Endothelial cell (in vitro differentiated cells): ENCODE measurements around the gene PDE6B. TPM values are rescaled to one million over a fixed set of nuclear protein-coding genes. Genes with fewer than 3 reads are reported as not detected.

Experiments used
- DNase-seq: peaks from one replicate; pipeline ENCODE4 v3.0.0; 2021; ENCODE audit warnings: low spot score
- H3K27ac Mint-ChIP-seq: one replicate; pipeline ENCODE4 v1.8.0; 2021; ENCODE audit warnings: mixed read lengths, inconsistent platforms; ENCODE audit not compliant: unreplicated experiment
- H3K27me3 Mint-ChIP-seq: one replicate; pipeline ENCODE4 v1.8.0; 2021; ENCODE audit warnings: mild to moderate bottlenecking, moderate library complexity, mixed read lengths, inconsistent platforms; ENCODE audit not compliant: unreplicated experiment
- H3K36me3 Mint-ChIP-seq: one replicate; pipeline ENCODE4 v1.8.0; 2021; ENCODE audit warnings: mild to moderate bottlenecking, low read depth, mixed read lengths, inconsistent platforms; ENCODE audit not compliant: unreplicated experiment
- H3K4me1 Mint-ChIP-seq: one replicate; pipeline ENCODE4 v1.8.0; 2021; ENCODE audit warnings: mild to moderate bottlenecking, mixed read lengths, inconsistent platforms; ENCODE audit not compliant: unreplicated experiment
- H3K4me3 Mint-ChIP-seq: one replicate; pipeline ENCODE4 v1.8.0; 2021; ENCODE audit warnings: mild to moderate bottlenecking, mixed read lengths, inconsistent platforms; ENCODE audit not compliant: unreplicated experiment
- H3K9me3 Mint-ChIP-seq: one replicate; pipeline ENCODE4 v1.8.0; 2021; ENCODE audit warnings: mixed read lengths, inconsistent platforms; ENCODE audit not compliant: unreplicated experiment
- total RNA-seq: library from RNA; stranded (reverse); fragmentation: NEBNext Ultra II Directional; extraction: Animal tissue kit (Norgen Biotek cat#: 25700); gene quantifications from one replicate; pipeline ENCODE4 v1.2.1, GENCODE V29; 2021; ENCODE audit not compliant: unreplicated experiment
- TF ChIP-seq, protein P1 (sequence below): fragments of 200-600 bp; sonication (generic); IDR thresholded peaks from one replicate; pipeline ENCODE4 v1.5.0; 2021; ENCODE audit warnings: antibody characterized with exemption; ENCODE audit not compliant: unreplicated experiment

PDE6B gene
- total RNA-seq, 1 donor from 2014 or later, result 5.1 TPM

DNA sequence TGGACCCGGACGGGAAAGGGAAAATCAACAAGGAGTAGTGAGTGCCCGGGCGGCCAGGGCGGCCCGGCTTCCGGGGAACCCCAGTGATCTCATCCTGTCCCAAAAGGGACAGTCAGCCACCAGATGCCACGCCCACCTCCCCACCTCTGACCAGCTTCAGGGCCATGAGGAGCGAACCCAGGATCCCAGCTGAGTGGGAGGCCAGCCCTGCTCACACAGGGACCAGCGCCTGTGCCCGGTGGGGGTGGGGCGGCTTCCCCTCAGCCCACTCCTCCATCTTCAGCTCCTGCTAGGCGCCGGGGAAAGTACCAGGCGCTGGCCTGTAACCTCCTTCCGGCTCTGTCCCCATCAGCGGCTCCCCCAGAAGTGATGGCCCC, 55.2 kb downstream of the PDE6B start:
- no peaks in the 10 kb centered on the region for H3K9me3 Mint-ChIP-seq
- TF ChIP-seq, protein P1, sequence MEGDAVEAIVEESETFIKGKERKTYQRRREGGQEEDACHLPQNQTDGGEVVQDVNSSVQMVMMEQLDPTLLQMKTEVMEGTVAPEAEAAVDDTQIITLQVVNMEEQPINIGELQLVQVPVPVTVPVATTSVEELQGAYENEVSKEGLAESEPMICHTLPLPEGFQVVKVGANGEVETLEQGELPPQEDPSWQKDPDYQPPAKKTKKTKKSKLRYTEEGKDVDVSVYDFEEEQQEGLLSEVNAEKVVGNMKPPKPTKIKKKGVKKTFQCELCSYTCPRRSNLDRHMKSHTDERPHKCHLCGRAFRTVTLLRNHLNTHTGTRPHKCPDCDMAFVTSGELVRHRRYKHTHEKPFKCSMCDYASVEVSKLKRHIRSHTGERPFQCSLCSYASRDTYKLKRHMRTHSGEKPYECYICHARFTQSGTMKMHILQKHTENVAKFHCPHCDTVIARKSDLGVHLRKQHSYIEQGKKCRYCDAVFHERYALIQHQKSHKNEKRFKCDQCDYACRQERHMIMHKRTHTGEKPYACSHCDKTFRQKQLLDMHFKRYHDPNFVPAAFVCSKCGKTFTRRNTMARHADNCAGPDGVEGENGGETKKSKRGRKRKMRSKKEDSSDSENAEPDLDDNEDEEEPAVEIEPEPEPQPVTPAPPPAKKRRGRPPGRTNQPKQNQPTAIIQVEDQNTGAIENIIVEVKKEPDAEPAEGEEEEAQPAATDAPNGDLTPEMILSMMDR, result no peak
- H3K4me3 Mint-ChIP-seq, result no peak overlapping the region
- no peak for DNase-seq
- H3K4me1 Mint-ChIP-seq, result peaks cover 6% of the 10 kb centered on the region
- H3K27ac Mint-ChIP-seq, result peak overlapping the region; percentile 48
- peaks cover 21% of the 10 kb centered on the region for H3K27me3 Mint-ChIP-seq
- peaks cover 6% of the 10 kb centered on the region for H3K36me3 Mint-ChIP-seq

DNA sequence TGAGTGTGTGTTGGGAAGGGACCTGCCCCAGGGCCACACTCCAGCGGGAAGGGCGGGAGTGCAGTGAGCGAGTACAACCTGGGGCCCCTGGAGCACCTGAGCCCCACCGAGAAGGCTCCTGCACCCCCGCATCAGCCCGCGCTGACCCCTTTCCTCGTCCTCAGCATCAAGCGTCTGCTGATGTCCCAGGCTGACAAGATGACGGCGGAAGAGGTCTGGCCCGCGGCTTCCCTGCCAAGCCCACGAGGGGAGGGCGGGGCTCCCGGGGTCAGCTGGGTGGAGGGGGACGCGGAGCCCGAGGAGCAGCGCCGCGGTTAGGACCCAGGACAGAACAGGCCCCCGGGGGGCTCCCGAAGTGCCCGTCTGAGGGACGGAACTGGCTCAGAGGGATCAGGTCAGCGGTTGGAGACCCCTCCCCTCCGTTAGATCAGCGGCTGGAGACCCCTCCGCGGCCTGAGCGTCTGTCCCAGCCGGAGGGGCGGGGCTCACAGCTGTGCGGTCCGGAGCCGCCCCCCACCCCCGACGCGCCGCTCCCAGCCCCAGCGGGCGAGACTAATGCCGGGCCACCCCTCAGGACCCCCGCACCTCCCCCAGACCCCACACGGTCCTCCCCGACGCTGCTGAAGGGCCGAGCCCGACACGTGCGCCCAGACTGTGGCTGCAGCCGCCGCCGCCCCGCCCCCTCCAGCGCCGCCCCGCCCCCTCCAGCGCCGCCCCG, 55.7 kb downstream of the PDE6B start:
- DNase-seq, result peak; percentile 57
- H3K4me3 Mint-ChIP-seq, result no peak overlapping the region
- peaks cover 8% of the 10 kb centered on the region for H3K36me3 Mint-ChIP-seq
- peaks cover 19% of the 10 kb centered on the region for H3K27me3 Mint-ChIP-seq
- no peak overlapping the region for H3K27ac Mint-ChIP-seq
- H3K4me1 Mint-ChIP-seq, result peaks cover 6% of the 10 kb centered on the region
- TF ChIP-seq, protein P1, result no peak
- no peaks in the 10 kb centered on the region for H3K9me3 Mint-ChIP-seq

DNA sequence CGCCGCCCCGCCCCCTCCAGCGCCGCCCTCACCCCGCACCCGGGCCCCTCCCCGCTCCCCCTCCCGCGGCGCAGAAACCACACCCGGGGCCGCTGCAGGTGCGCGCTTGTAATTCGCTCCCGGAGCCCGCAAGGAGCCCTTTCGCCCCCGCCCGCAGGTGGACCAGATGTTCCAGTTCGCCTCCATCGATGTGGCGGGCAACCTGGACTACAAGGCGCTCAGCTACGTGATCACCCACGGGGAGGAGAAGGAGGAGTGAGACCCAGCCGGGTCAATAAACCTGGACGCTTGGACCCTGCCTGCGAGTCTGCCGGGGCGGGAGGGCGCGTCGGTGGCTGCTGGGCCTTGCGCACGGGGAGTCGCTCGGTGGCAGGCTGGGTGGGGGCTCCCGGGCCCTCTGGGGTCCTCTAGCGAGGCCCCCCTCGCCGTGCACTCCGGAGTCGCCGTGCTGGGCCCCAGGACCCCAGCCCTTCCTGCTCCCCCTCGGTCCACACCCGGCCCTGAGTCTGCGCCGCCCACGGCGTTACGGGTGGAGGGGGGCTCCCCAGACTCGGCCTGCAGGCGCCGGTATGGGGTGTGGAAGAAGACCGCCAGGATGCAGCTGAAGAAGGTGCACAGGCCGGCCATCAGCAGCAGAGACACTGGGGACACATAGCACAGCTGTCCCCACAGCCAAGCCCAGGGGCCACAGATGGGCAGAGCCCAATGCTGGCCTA, 56.5 kb downstream of the PDE6B start:
- H3K27me3 Mint-ChIP-seq, result peaks cover 18% of the 10 kb centered on the region
- peaks cover 8% of the 10 kb centered on the region for H3K36me3 Mint-ChIP-seq
- peaks cover 6% of the 10 kb centered on the region for H3K4me1 Mint-ChIP-seq
- TF ChIP-seq, protein P1, result no peak
- no peak overlapping the region for H3K4me3 Mint-ChIP-seq
- no peak for DNase-seq
- no peak overlapping the region for H3K27ac Mint-ChIP-seq
- H3K9me3 Mint-ChIP-seq, result no peaks in the 10 kb centered on the region

DNA sequence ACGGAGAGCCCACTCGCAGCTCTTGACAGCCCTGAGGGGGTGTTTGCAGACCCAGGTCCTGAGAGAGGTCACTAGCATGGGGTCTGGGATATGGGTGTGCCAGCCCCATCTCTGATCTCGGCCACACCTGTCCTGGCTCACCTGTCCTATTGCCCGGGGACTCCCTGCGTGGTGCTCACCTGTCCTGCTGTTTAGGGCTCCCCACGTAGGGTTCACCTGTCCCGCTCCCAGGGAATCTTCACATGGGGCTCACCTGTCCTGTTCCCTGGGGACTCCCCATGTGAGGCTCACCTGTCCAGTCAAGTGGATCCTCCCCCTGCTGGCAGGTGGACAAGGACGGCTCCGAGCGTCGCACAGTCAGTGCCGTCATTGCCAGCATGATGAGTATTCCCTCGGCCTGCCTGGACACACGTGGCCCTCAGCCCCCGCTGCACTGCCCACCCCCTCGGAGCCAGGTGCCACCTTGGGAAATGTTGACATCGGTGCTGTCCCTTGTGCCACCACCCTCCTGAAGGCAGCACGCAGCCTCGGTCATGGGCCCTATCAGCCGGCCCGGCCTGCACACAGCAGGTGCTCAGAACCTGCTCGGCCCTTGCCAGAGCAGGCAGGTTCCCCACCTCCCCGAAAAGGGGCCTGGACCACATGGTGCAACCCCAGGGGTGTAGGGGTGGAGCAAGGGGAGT, 57.3 kb downstream of the PDE6B start:
- H3K27me3 Mint-ChIP-seq, result peaks cover 16% of the 10 kb centered on the region
- H3K4me1 Mint-ChIP-seq, result peaks cover 7% of the 10 kb centered on the region
- TF ChIP-seq, protein P1, result no peak
- peaks cover 8% of the 10 kb centered on the region for H3K36me3 Mint-ChIP-seq
- no peak overlapping the region for H3K4me3 Mint-ChIP-seq
- no peak for DNase-seq
- no peak overlapping the region for H3K27ac Mint-ChIP-seq
- H3K9me3 Mint-ChIP-seq, result no peaks in the 10 kb centered on the region
